A549 (cell line): ENCODE data around the gene TCTN3. TPM values are rescaled to one million over a fixed set of nuclear protein-coding genes. Genes with fewer than 3 reads are reported as not detected.

Source experiments
- ATAC-seq, 2 experiments: fragments of 200-7000 bp in 1 of 2; fragments of >200 bp in 1 of 2; cut with Nextera tagmentation in 1 of 2; cut with Tn5 transposase in 1 of 2; 3 replicates each; pipeline versions ENCODE4 v1.8.0 to v1.9.1; 2018 to 2020; ENCODE audit warnings: mild to moderate bottlenecking in 1 of 2, moderate library complexity in 1 of 2
- CTCF ChIA-PET: fragments of 300-600 bp; sonication (Branson Sonifier 250); formaldehyde crosslinking; extraction: SDS; loops from one replicate; lab custom pipeline; 2021; ENCODE audit warnings: antibody characterized with exemption, inconsistent platforms; lab: Yijun Ruan, JAX
- POLR2A ChIA-PET: fragments of 350-600 bp; formaldehyde crosslinking; extraction: SDS; loops from one replicate; lab custom pipeline; 2021; ENCODE audit warnings: antibody characterized with exemption, inconsistent platforms; lab: Yijun Ruan, JAX
- DNase-seq, 2 experiments: peaks; one replicate each; pipeline versions ENCODE4 v3.0.0 to v3.0.0-alpha.2; 2011 to 2016; ENCODE audit warnings: low read depth in 1 of 2, low spot score in 1 of 2
- FAIRE-seq: peaks from 2 replicates; lab custom pipeline; 2011; peaks lifted over from hg19 to GRCh38; lab: Jason Lieb, UNC
- H3K27ac ChIP-seq, 2 experiments: fragments of >200 bp; sonication (Bioruptor Twin); formaldehyde crosslinking; 3 replicates each; pipeline ENCODE4 v1.5.1; 2016 to 2017
- H3K4me1 ChIP-seq: fragments of >200 bp; sonication (Bioruptor Twin); formaldehyde crosslinking; 3 replicates; pipeline ENCODE4 v1.6.1; 2016
- H3K4me2 ChIP-seq: fragments of >200 bp; sonication (Bioruptor Twin); formaldehyde crosslinking; 3 replicates; pipeline ENCODE4 v1.6.1; 2016
- H3K4me3 ChIP-seq: fragments of >200 bp; sonication (Bioruptor Twin); formaldehyde crosslinking; 3 replicates; pipeline ENCODE4 v1.5.1; 2016
- H3K9me3 ChIP-seq: fragments of >200 bp; sonication (Bioruptor Twin); formaldehyde crosslinking; 3 replicates; pipeline ENCODE4 v1.6.1; 2016
- ATOH8 ChIP-seq: fragments of 250-450 bp; sonication (Bioruptor Pico); IDR thresholded peaks from 2 replicates; pipeline ENCODE4 v1.5.0; 2020; ENCODE audit warnings: low read depth, mild to moderate bottlenecking, moderate library complexity
- BCL3 ChIP-seq: fragments of >200 bp; sonication (Bioruptor Twin); formaldehyde crosslinking; IDR thresholded peaks from 3 replicates; pipeline ENCODE4 v1.6.1; 2016
- BHLHE40 ChIP-seq: IDR thresholded peaks from 2 replicates; pipeline ENCODE4 v1.6.1; 2012; ENCODE audit warnings: low read depth, low read length, inconsistent platforms
- CHD2 ChIP-seq: fragments of 150-350 bp; IDR thresholded peaks from 2 replicates; pipeline ENCODE4 v1.6.1; 2014; ENCODE audit warnings: low read length; ENCODE audit not compliant: partially characterized antibody
- CTCF ChIP-seq: fragments of >200 bp; sonication (Bioruptor Twin); formaldehyde crosslinking; IDR thresholded peaks from 3 replicates; pipeline ENCODE4 v1.5.1; 2016
- EHMT2 ChIP-seq: fragments of 200-600 bp; sonication (generic); IDR thresholded peaks from 2 replicates; pipeline ENCODE4 v1.6.1; 2016; ENCODE audit warnings: antibody characterized with exemption, low read depth, mild to moderate bottlenecking, moderate library complexity
- EP300 ChIP-seq, 2 experiments: fragments of >200 bp; sonication (Bioruptor Twin); formaldehyde crosslinking; IDR thresholded peaks; 2 replicates in 1 of 2; 3 replicates in 1 of 2; pipeline ENCODE4 v1.6.1; 2016 to 2017
- ESRRA ChIP-seq: fragments of 150-350 bp; IDR thresholded peaks from 2 replicates; pipeline ENCODE4 v1.6.1; 2014; ENCODE audit warnings: mild to moderate bottlenecking, low read length, borderline replicate concordance
- FOSB ChIP-seq: fragments of 250-450 bp; sonication (Bioruptor Pico); IDR thresholded peaks from 2 replicates; pipeline ENCODE4 v1.5.0; 2020; ENCODE audit warnings: mild to moderate bottlenecking, moderate library complexity
- GATA3 ChIP-seq: IDR thresholded peaks from 2 replicates; pipeline ENCODE4 v1.6.1; 2012; ENCODE audit warnings: borderline replicate concordance
- JUN ChIP-seq, 2 experiments: fragments of >200 bp; sonication (Bioruptor Twin); formaldehyde crosslinking; IDR thresholded peaks; 2 replicates in 1 of 2; 3 replicates in 1 of 2; pipeline ENCODE4 v1.6.1; 2016 to 2017
- KDM1A ChIP-seq: fragments of 200-600 bp; sonication (generic); IDR thresholded peaks from 2 replicates; pipeline ENCODE4 v1.6.1; 2016; ENCODE audit warnings: low read depth, mild to moderate bottlenecking
- MAX ChIP-seq: IDR thresholded peaks from 2 replicates; pipeline ENCODE4 v1.6.1; 2012
- MYC ChIP-seq: IDR thresholded peaks from 2 replicates; pipeline ENCODE4 v1.6.1; 2012; ENCODE audit warnings: mild to moderate bottlenecking, inconsistent platforms, low read length, improper control_type of control experiment, borderline replicate concordance
- NPAS2 ChIP-seq: fragments of 250-450 bp; sonication (Bioruptor Pico); IDR thresholded peaks from 2 replicates; pipeline ENCODE4 v1.8.0; 2022; ENCODE audit warnings: mild to moderate bottlenecking, moderate library complexity, borderline replicate concordance
- NR3C1 ChIP-seq: fragments of >200 bp; sonication (Bioruptor Twin); formaldehyde crosslinking; IDR thresholded peaks from 3 replicates; pipeline ENCODE4 v1.6.1; 2017
- PBX3 ChIP-seq: IDR thresholded peaks from 2 replicates; pipeline ENCODE4 v1.6.1; 2012
- PHF8 ChIP-seq: fragments of 200-600 bp; sonication (generic); IDR thresholded peaks from 2 replicates; pipeline ENCODE4 v1.6.1; 2016; ENCODE audit warnings: low read depth, mild to moderate bottlenecking, antibody characterized with exemption, moderate library complexity, borderline replicate concordance
- POLR2A ChIP-seq: IDR thresholded peaks from 2 replicates; pipeline ENCODE4 v1.6.1; 2012; ENCODE audit warnings: mild to moderate bottlenecking, low read length
- RAD21 ChIP-seq, 2 experiments: fragments of >200 bp in 1 of 2; sonication (Bioruptor Twin) in 1 of 2; formaldehyde crosslinking in 1 of 2; IDR thresholded peaks in 1 of 2; conservative IDR thresholded peaks in 1 of 2; 2 replicates in 1 of 2; 3 replicates in 1 of 2; pipeline ENCODE4 v1.6.1; 2012 to 2018; ENCODE audit warnings: inconsistent platforms in 1 of 2
- RARB ChIP-seq: fragments of 250-450 bp; sonication (Bioruptor Pico); IDR thresholded peaks from 2 replicates; pipeline ENCODE4 v1.8.0; 2021; ENCODE audit warnings: mild to moderate bottlenecking, moderate library complexity
- RFX5 ChIP-seq: fragments of 450-650 bp; IDR thresholded peaks from 2 replicates; pipeline ENCODE4 v1.7.1; 2014; ENCODE audit warnings: antibody characterized with exemption, mild to moderate bottlenecking, moderate library complexity
- RNF2 ChIP-seq: fragments of 200-600 bp; sonication (generic); IDR thresholded peaks from 2 replicates; pipeline ENCODE4 v1.6.1; 2016; ENCODE audit warnings: low read depth, mild to moderate bottlenecking, antibody characterized with exemption, moderate library complexity, borderline replicate concordance
- SMC3 ChIP-seq: fragments of >200 bp; sonication (Bioruptor Twin); formaldehyde crosslinking; IDR thresholded peaks from 3 replicates; pipeline ENCODE4 v1.6.1; 2018; ENCODE audit warnings: inconsistent platforms
- SREBF2 ChIP-seq: fragments of 450-650 bp; IDR thresholded peaks from 2 replicates; pipeline ENCODE4 v1.6.1; 2014; ENCODE audit warnings: mild to moderate bottlenecking, moderate library complexity
- TP53 ChIP-seq: fragments of 250-450 bp; sonication (Bioruptor Pico); IDR thresholded peaks from 2 replicates; pipeline ENCODE4 v1.5.0; 2021; ENCODE audit warnings: mild to moderate bottlenecking, moderate library complexity
- USF2 ChIP-seq: fragments of 450-650 bp; IDR thresholded peaks from 2 replicates; pipeline ENCODE4 v1.6.1; 2014; ENCODE audit warnings: antibody characterized with exemption
- ZC3H11A ChIP-seq: fragments of 450-650 bp; IDR thresholded peaks from 2 replicates; pipeline ENCODE4 v1.6.1; 2014; ENCODE audit warnings: antibody characterized with exemption, mild to moderate bottlenecking
- ZFP36 ChIP-seq: fragments of 450-650 bp; IDR thresholded peaks from 2 replicates; pipeline ENCODE4 v1.6.1; 2014; ENCODE audit warnings: borderline replicate concordance; ENCODE audit not compliant: partially characterized antibody
- ZNF302 ChIP-seq: fragments of 250-450 bp; sonication (Bioruptor Pico); IDR thresholded peaks from 2 replicates; pipeline ENCODE4 v1.9.0; 2021; ENCODE audit warnings: inconsistent platforms, mild to moderate bottlenecking, moderate library complexity
- ZSCAN20 ChIP-seq: fragments of 250-450 bp; sonication (Bioruptor Pico); IDR thresholded peaks from 2 replicates; pipeline ENCODE4 v1.8.0; 2022; ENCODE audit warnings: mild to moderate bottlenecking, moderate library complexity
- WGBS: methylation state at CpG from one replicate; pipeline ENCODE4 v1.1.6; 2017; ENCODE audit errors: missing lambda C conversion rate; 5-methylcytosine and 5-hydroxymethylcytosine counted together
- polyA minus RNA-seq: library from RNA; depleted of rRNA, polyadenylated mRNA; stranded (reverse); fragments of >200 nt; gene quantifications from 2 replicates; pipeline ENCODE4 v1.2.3, GENCODE V29; 2011; rRNA and poly(A)+ RNA removed
- polyA plus RNA-seq, 4 experiments: library from polyadenylated mRNA; depleted of rRNA in 3 of 4; stranded (reverse); fragments of >200 nt; fragmentation: RNase III in 1 of 4; extraction: RNeasy Plus Mini Kit Qiagen cat#74134 plus additional on column Dnase treatment in 1 of 4; gene quantifications; 2 replicates in 3 of 4; 3 replicates in 1 of 4; pipeline ENCODE4 v1.2.3, GENCODE V29; 2011 to 2017

TCTN3 gene
- polyA plus RNA-seq (2011; rRNA removed) = 55.5 and 63.0 TPM in 2 replicates
- polyA plus RNA-seq (2012; cell fraction: cytosol; rRNA removed) = 22.0 and 29.6 TPM in 2 replicates
- polyA plus RNA-seq (2012; cell fraction: nucleus; rRNA removed) = 44.3 and 52.6 TPM in 2 replicates
- polyA plus RNA-seq (2017; fragmentation: RNase III; extraction: RNeasy Plus Mini Kit Qiagen cat#74134 plus additional on column Dnase treatment) = 36.5 to 38.1 TPM (median 37.3 TPM) in 3 replicates
- polyA minus RNA-seq = 47.5 and 49.1 TPM in 2 replicates

- DNase-seq = peak; percentile 99
- H3K4me3 ChIP-seq = peak within 1 kb of the TSS; percentile 82
- FAIRE-seq = peak; percentile 98
- under 1% methylated on average over 24 of the region's 53 CpGs for WGBS
- ATAC-seq = peak; percentile 100
- peak within 1 kb of the TSS; percentile 95 for H3K4me2 ChIP-seq
- CTCF ChIA-PET = interaction anchor here (0.6 to 4.8 kb wide), 81 partner anchors 9 to 609 kb away, joined by 3 to 79 read pairs (median 4); partner anchors contain the start of genes ALDH18A1, CC2D2B, ENTPD1 and ZNF518A
- POLR2A ChIA-PET = interaction anchor here (0.5 to 1.4 kb wide), 8 partner anchors 15 to 1912 kb away, joined by 3 to 6 read pairs (median 4); partner anchors contain the start of genes ALDH18A1 and CCNJ
- peak within 1 kb of the TSS; percentile 82 to 93 for H3K27ac ChIP-seq
- no peaks in the 10 kb centered on the region for H3K9me3 ChIP-seq
- H3K4me1 ChIP-seq = peaks cover 17% of the 10 kb centered on the region; the same call in 2 of the 3 replicates
- peak; percentile 85 for TF ChIP-seq RFX5
- TF ChIP-seq ZFP36 = no peak
- TF ChIP-seq KDM1A = peak; percentile 81; the same call in 1 of the 2 replicates
- TF ChIP-seq USF2 = no peak
- TF ChIP-seq MYC = no peak
- peak; percentile 94 for TF ChIP-seq PHF8
- TF ChIP-seq RAD21 (conservative IDR thresholded peaks at IDR 0.05 in 1 of 2, IDR thresholded peaks at IDR 0.05 in 1 of 2) = peak; percentile 92 to 95
- no peak for TF ChIP-seq ZC3H11A
- TF ChIP-seq ESRRA = peak; percentile 64; the same call in 1 of the 2 replicates
- TF ChIP-seq TP53 (CRISPR knock-in tag) = no peak
- no peak for TF ChIP-seq SREBF2
- TF ChIP-seq EHMT2 = no peak
- no peak for TF ChIP-seq PBX3
- no peak for TF ChIP-seq GATA3
- TF ChIP-seq FOSB (CRISPR knock-in tag) = no peak
- TF ChIP-seq BCL3 = peak; percentile 63; the same call in 1 of the 3 replicates
- TF ChIP-seq EP300 (IDR thresholded peaks at IDR 0.05) = no peak
- peak; percentile 90 for TF ChIP-seq SMC3
- TF ChIP-seq CHD2 = no peak
- peak; percentile 99 for TF ChIP-seq CTCF
- TF ChIP-seq POLR2A = peak; percentile 88
- peak; percentile 16; the same call in 1 of the 2 replicates for TF ChIP-seq BHLHE40
- TF ChIP-seq NPAS2 (CRISPR knock-in tag) = no peak
- TF ChIP-seq MAX = peak; percentile 69
- TF ChIP-seq JUN (IDR thresholded peaks at IDR 0.05) = peak in 1 of 2 experiments; percentile 63; a peak in 1 of 5 replicates
- TF ChIP-seq ZNF302 = no peak
- no peak for TF ChIP-seq NR3C1
- TF ChIP-seq RARB (CRISPR knock-in tag) = no peak
- TF ChIP-seq RNF2 = no peak
- peak; percentile 75; the same call in 1 of the 2 replicates for TF ChIP-seq ZSCAN20 (CRISPR knock-in tag)
- no peak for TF ChIP-seq ATOH8 (CRISPR knock-in tag)
Observed at GRCh38 chr10:95693668-95694534, at the start of gene TCTN3. Gene TCTN3, minus strand, starts transcription at chr10:95693927. Its CDS starts 28 bp downstream, at chr10:95693899.
